HG02571 (cell line): ENCODE data around the gene PTBP3.
A peak's percentile ranks its signal among the peaks of the same experiment; 100 is the strongest.
"Not testable (repeated sequence)": the region's sequence is repeated elsewhere in the genome, so short reads cannot be mapped to it uniquely, and the experiment has no call there.

Source experiments
- ATAC-seq: cut with Tn5 transposase; IDR thresholded peaks from one replicate; pipeline ENCODE4 v1.9.1; 2021; ENCODE audit warnings: mild to moderate bottlenecking, moderate library complexity; ENCODE audit not compliant: unreplicated experiment

Gene PTBP3, protein sequence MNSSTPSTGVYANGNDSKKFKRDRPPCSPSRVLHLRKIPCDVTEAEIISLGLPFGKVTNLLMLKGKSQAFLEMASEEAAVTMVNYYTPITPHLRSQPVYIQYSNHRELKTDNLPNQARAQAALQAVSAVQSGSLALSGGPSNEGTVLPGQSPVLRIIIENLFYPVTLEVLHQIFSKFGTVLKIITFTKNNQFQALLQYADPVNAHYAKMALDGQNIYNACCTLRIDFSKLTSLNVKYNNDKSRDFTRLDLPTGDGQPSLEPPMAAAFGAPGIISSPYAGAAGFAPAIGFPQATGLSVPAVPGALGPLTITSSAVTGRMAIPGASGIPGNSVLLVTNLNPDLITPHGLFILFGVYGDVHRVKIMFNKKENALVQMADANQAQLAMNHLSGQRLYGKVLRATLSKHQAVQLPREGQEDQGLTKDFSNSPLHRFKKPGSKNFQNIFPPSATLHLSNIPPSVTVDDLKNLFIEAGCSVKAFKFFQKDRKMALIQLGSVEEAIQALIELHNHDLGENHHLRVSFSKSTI

DNA sequence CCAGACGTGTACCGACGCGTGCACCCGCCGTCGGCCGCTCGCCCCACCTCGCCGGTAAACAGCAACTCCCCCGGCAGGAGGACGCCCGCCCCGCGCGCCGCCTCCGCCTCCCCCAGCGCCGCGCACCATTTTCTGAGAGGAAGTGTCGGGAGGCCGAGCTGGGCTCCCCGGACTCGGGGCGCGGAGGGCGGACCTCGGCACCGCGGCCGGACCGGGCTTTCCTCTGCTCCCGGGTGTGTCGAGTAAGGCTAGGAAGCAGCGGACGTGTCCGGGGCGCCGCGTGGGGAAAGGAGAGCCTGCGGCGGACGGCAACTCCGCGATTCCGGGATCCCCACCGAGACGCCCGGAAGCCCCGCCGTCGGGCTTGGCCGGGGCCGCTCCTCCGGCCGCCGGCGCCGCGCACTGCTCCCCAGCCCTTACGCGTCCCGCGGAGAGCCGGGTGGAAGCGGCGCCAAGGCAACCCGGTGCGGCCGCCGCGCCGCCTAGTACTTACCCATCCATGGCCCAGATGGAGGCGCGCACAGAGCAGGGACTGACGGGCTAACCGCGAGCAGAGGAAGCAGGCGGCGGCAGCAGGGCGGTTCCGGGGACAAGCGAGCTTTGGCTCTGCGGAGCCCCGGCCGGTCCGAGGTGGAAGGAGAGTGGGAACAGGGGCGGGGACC lies at the start of gene PTBP3:
Gene PTBP3 (minus strand): TSS at position 643 of the 662 bp plus-strand sequence. CDS start 35,754 bp downstream, outside the sequence.
- peak; percentile 54 for ATAC-seq

DNA sequence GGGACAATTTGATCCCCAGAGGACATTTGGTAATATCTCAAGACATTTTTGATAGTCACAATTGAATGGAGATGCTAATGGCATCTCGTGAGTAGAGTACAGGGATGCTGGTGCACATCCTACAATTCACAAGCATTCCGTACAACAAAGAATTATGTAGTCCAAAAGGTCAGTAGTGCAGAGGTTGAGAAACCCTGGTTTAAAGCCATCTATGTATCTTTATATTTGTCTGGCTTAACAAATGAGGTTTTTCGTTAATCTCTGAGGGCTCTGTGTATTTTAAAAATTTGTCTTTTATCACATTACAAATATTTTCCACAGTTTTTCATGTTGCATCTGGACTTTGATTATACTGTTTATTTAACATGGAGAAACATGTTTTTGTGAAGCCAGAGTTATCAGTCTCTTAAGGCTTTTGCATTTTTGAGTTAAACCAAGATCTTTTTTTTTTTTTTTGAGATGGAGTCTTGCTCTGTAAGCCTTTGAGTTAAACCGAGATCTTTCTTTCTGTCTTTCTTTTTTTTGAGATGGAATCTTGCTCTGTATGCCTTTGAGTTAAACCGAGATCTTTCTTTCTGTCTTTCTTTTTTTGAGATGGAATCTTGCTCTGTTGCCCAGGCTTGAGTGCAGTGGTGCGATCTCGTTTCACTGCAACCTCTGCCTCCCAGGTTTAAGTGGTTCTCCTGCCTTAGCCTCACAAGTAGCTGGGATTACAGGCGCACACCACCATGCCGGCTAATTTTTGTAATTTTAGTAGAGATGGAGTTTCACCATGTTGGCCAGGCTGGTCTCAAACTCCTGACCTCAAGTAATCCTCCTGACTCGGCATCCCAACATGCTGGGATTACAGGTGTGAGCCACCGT lies 49.3 kb upstream of the PTBP3 start:
- no peak for ATAC-seq

DNA sequence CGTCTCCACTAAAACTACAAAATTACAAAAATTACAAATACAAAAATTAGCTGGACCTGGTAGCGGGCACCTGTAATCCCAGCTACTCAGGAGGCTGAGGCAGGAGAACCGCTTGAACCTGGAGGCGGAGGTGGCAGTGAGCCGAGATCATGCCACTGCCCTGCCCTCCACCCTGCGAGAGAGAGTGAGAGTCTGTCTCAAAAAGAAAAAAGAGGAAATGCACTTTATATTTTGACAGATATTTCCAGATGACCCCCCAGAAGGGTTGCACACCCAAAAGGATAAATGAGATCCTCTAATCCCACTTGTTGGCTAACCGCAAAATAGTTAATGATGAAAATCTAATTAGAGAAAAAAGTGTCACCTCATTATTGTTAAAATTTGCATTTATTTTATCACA lies 48.6 kb upstream of the PTBP3 start:
- no peak for ATAC-seq

DNA sequence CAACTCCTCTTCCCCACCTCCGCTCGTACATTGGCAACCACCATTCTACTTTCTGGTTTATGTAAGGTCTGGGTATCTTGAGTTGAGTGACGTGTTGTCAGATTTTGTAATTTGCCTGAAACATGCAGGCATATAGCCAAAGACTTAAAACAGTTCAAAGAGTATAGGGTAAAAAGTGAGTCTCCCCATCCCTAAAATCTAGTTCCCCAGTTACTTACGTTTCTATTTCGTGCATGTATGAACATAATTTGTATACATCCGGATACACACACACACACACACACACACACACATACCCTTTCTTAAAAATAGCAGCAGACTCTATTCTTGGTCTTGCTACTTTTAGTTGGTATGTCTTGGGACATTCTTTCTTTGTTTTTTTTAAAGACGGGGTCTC lies 47.4 kb upstream of the PTBP3 start:
- ATAC-seq, result no peak

GRCh38 chr9:112380102-112380824 lies 46.8 kb upstream of the PTBP3 start, which contains the start of gene HSDL2:
Gene HSDL2 (plus strand): TSS chr9:112380108. CDS start chr9:112380164, 56 bp downstream.
- ATAC-seq, result peak; percentile 31

- peak; percentile 87 for ATAC-seq
Observed at GRCh38 chr9:112379177-112380101, 46.0 kb upstream of the PTBP3 start.

- peak; percentile 2 for ATAC-seq
Observed at GRCh38 chr9:112378328-112379176, 45.1 kb upstream of the PTBP3 start.

DNA sequence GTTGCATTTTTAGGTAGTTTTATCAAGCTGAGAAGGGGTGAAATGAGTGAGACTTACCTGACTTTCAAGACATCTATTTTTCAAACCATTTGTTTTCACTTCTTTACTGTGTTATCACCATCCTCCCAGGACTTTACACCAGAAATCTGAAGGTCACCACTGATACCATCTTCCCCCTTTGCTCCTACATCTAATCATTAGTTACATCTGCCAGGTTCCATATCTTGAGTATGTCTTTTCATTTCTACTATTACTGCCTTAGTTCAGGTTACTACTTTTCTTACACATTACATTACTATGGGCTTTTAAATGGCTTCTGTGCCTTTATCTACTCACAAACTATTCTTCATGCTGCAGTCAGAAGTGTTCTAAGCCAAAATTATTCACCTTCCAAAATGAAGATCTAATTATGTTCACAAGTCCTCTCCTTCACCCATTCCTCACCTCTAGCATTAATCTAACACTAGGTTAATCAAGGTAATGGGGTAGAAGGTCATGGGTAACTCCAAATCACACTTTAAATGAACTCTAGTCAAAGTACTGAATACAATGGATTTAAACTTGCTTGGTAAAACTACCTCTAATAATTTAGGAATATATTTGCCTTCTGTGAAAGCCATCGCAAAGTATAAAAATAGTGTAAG lies 44.4 kb upstream of the PTBP3 start:
- no peak for ATAC-seq

DNA sequence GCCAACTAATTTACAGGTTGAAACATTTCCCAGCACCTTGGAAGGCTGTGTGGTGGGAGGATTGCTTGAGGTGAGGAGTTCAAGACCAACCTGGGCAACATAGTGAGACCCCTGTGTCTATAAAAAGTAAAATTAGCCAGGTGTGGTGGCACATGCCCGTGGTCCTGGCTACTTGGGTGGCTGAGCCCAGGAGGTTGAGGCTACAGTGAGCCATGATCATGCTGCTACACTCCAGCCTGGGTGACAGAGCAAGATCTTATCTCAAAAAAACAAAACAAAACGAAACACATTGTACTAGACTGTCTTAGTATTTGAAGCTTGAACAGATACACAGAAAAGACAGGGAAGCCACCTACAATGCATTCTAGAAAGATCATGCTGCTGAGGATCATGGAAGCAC lies 43.7 kb upstream of the PTBP3 start:
- ATAC-seq, result no peak

DNA sequence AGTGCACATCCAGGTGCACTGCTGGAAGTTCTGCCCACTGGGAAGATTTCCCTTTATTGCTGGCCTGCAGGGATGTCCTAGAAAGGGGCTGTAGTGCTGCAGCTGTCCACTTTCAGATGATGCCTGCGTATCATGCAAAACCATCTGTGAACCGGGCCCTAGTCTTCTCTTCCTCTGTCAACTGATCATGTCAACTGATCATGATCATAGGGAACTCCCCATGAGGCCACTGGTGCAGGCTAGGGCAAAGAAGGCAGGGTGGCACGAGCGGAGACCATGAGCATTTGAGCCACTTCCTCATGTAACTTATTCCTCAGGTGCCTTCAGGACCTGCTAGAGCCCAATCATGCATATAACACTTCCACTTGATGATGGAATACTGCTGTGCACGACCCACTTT lies 41.9 kb upstream of the PTBP3 start:
- ATAC-seq, result no peak

DNA sequence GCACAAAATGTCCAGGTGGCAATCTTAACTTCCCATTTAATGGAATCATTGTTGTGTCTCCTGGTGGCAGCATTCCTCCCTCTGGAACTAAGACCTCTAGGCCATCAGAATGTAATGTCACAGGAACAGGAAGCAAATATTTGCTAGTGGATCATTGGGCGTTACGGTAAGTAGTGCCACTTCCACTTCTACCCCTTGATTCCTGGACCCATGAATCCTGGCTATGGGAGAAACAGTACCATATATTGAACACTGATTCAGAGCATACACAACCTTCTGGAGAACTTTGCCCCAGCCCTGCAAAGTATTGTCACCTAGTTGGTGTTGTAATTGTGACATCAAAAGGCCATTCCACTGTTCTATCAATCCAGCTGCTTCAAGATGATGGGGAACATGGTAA lies 40.8 kb upstream of the PTBP3 start:
- not testable (repeated sequence) for ATAC-seq

DNA sequence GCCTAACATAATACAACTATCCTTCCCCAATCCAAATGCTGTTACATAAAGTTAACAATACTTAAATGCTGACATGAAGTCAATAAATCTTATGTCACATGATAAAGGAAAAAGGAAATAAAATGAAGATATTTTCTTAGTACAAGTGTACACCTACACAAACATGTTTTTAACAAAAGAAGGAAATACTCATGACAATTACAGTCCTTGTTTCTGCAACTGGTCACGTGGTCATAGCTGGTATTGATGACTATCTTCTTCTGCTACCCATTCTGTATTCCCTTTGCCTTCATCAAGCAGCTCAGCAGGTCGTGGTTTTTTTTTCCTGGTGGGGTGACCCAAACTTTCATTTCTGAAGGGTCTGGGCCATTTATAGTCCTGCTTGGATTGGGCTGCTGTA lies 40.2 kb upstream of the PTBP3 start:
- not testable (repeated sequence) for ATAC-seq

DNA sequence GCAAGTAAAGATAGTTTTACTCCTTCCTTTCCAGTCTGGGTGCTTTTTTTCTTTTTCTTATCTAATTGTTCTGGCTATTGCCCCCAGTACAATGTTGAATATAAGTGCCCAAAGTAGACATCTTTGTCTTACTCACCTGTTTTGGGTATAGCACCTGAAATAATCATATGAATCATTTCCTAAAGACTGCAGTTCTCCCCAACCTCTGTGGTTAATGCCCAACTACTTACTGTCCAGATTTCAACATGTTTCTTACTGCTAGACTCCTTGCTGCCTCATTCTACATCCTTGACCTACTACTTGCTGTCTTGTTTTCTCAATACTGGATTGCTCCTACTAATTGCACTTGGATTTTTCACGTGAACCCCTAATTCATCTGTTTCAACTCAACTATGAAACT lies 37.6 kb upstream of the PTBP3 start:
- ATAC-seq, result no peak

DNA sequence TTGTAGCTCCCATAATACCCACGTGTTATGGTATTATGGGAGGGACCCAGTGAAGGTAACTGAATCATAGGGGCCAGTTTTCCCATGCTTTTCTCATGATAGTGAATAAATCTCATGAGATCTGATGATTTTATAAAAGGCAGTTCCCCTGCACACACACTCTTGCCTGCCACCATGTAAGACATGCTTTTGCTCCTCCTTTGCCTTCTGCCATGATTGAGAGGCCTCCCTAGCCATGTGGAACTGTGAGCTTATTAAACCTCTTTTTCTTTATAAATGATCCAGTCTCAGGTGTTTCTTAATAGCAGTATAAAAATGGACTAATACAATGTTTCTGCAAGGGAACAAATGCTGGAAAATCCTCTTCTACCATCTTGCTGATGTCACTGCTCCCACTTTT lies 36.4 kb upstream of the PTBP3 start:
- ATAC-seq, result no peak

DNA sequence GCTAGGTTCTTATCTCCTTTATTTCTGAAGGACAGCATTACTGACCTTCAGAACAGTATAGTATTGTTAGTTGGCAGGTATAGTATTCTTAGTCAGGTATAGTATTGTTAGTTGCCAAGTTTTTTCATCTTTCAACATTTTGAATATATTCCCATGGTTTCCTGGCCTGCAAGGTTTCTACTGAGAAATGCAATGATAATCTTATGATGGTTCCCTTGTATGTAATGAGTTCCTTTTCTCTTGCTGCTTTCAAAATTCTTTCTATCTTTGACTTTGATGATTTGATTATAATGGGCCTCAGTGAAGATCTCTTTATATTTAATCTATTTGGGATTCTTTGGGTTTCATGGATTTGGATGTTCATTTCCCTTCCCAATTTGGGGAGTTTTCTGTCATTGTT lies 34.0 kb upstream of the PTBP3 start:
- no peak for ATAC-seq

DNA sequence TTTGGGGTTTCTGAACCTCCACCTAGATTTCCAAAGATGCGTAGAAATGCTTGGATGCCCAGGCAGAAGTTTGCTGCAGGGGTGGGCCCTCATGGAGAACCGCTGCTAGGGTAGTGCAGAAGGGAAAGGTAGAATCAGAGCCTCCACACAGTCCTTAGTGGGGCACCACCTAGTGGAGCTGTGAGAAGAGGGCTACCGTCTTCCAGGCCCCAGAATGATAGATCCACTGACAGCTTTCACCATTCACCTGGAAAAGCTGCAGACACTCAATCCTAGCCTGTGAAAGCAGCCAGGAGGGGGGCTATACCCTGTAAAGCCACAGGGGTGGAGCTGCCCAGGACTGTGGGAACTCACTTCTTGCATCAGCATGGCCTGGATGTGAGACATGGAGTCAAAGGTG lies 33.2 kb upstream of the PTBP3 start:
- ATAC-seq, result no peak

- not testable (repeated sequence) for ATAC-seq
Observed at GRCh38 chr9:112365257-112365656, 31.8 kb upstream of the PTBP3 start.

DNA sequence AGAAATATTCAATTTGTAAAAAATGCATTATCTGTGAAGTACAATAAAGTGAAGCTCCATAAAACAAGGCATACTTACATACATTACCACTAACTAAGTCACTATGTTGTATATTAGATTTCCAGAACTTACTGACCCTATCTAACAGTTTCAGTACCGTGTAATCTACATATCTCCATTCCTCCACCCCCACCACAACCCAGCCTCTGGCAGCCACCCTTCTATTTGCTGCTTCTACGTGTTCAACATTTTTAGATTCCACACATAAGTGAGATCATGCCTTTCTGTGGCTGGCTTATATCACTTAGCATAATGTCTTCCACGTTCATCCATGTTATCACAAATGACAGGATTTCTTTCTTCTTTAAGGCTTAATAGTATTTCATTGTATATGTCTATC lies 31.3 kb upstream of the PTBP3 start:
- no peak for ATAC-seq
